GM21529 (cell line): Measurements from ENCODE around the gene MCRIP1.

Source experiments
- ATAC-seq: cut with Tn5 transposase; IDR thresholded peaks from one replicate; pipeline ENCODE4 v1.9.1; 2021; ENCODE audit not compliant: unreplicated experiment

The MCRIP1 gene, protein sequence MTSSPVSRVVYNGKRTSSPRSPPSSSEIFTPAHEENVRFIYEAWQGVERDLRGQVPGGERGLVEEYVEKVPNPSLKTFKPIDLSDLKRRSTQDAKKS

DNA sequence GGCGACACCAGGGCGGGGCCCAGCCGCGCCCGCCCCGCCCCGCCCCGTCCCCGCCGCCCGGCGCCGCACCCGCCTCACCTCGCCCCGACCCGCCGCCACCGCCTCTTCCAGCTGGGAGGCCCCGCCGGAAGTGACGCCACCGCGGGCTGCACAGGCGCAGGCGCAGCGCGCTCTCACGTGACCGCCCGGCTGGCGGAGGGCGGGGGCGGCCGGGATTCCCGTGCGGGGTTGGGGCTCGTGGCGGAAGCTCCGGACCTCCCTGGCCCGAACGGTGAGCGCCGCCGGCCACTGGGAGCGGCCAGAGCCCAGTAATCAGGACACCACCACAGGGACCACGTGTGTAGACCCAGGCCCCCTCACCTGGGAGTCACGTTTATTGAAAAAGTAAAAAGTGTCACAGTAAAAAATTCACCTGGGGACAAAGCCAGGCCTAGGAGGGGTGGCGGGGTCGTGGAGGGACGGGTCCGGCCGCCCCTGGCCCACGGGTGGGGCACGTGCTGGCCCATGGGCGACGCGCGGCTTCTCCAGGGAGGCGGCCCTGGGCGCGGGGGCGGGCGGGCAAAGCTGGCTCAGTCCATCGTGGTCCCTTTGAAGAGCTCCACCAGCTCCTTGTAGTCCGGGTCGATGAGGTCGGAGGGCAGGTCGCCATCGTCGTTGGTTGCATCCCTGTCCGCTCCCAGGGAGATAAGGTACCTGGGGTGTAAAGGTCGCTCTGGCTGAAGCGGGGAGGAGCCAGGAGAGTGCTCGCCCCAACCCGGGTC is at the start of gene MCRIP1:
MCRIP1 (minus strand) TSS at position 132 of the 761 bp plus-strand sequence. CDS start 8,785 bp downstream, outside the sequence.
- ATAC-seq: peak; percentile 66

DNA sequence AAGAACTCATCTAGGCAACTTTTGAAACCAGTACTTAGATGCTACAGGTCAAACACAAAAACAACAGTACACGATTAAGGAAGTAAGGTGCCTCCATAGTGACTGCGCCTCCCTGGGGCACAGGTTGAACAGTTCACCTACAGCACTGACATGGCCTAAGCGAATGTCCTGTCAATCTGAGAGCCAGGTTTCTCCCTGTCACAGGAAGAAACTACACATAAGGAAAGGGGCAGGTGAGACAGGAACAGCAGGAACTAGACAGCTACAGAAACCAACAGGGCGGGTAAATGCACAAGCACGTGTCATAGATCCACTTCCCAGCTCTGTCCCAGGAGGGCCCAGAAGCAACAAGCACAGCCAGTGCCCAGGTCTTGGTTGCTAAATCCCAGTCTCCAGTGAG is 46.0 kb upstream of the MCRIP1 start:
- no peak for ATAC-seq

DNA sequence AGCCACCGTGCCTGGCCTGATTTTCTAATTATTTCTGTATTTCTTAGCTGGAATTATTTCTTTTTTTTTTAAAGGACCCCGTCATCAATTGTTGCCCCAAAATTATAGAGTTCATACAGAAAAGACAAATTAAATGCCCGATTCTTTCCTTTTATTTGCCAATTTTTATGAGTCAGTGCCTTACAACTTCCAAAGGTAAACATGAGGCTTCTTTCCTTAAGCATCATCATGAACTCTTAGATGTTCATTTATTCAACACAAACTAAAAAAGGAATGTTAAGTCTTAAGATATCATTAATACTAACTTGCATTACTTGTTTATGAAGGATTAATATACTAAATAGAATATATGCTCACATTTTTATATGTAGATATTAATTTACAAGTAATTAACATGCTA is 45.2 kb upstream of the MCRIP1 start:
- no peak for ATAC-seq

DNA sequence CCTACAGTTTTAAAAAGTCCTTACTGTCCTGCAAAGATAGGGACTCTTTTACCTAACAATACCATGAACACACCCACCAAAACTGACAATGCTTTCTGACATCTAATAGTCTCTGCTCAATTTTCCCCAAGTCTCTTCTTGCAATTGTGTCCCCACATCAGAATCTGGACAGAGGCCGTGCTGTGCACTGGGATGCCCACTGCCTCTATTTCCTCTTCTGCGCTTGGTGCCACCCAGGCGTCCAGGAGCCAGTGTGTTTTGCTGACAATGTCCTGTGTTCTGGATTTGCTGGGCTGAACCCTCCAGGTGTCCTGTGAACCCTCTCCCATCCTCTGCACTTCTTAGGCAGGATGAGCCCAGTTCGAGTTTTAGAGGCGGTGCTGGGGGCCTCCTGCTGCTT is 44.5 kb upstream of the MCRIP1 start:
- no peak for ATAC-seq

DNA sequence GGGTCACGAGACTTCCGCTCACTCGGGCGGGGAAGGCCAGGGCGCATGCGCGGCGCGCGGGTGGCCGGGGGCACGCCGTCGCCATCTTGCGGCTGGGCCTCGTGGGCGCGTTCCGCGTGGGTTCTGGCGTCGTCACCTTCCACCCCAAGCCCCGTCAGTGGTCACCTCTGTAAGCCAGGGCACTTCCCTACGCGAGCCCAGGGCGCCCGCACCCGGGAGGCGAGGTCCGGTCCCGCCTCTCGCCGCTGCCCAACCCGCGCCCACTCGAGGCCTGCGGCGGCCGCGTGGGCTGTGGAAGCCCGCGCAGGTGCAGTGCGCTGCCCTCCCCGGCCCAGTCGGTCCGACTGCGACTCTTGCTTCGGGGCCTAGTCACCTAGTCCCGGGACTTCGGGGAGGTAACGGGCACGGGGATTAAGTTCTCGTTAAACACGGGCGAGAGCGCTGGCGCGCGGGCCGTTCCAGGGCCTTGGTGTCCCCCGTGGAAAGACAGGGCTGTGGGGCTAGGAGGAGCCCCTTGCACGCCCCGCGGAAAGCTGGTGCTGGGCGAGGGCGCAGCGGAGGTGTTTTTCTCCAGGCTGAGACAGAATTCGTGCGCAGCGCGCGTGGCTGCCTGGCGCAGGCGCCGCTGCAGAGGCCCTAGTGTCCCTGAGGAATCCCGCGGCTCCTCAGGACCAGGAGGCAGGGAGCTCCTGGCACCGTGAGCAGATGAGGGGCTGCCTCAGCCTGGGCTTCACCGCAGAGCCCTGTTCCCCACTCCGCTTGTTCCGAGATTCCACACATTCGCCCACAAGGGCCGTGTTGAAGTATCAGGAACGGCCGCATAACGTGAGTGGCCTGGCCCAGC is 38.5 kb upstream of the MCRIP1 start:
- ATAC-seq: peak; percentile 41

DNA sequence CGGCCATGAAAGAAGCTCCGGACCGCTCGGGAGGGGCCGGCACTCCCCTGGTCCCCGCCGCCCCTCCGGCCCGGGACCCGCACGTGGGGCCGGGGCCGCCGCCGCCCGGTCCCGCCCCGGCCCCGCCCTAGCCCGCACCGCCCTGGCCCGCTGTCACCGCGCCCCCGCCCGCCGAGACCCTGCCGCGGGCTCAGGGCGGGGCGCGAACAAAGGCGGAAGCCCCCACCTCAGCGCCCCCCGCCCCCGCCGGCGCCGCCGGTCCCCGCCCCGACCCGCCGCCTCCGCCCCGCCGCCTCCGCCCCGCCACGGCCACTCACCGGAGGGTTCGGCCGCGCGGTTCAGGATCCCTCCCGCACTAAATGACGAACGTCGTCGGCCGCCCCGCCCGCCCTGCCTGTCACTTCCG is 37.9 kb upstream of the MCRIP1 start, which contains the start of gene ARHGDIA:
ARHGDIA (minus strand) TSS at position 357 of the 406 bp plus-strand sequence. CDS start 1,407 bp downstream, outside the sequence.
- peak; percentile 4 for ATAC-seq

DNA sequence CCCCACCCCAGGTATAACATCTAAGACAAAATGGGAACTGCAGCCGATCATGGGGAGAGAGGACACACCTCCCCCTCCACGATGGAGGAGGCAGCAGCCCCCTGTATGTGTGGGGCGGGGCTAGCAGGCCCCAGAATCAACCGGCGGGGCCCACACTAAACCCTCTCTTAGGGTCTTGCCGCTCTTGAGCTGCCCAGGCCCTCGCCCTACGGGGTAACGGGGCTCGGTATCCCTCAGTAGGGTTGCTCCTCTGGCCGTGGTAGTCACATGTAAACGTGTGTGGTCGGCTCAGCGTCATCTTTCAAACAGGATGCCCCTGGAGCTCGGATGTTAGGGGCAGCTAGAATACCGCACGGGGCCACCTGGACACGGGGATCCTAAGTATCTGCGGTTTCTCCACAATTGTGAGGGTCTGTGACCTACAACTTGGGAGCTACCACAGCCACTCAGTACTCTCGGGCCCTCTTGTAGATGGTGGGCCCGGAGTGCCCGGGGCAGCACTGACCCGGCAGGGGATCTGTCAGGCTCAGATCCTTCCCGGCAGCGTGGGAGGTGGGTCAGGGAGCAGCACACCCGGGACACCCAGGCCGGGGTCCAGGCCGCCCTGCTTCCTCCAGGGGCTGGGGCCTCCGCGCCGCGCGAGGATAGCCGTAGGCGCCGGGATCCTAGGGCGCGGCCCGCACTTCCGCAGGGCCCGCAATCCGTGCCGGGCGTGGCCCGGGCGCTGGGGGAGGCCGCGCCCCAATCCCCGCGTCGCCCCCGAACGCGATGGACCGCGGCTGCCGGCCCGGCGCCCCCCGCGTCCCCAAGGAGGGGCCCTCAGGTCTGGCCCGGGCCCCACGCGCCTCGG is 37.3 kb upstream of the MCRIP1 start:
- ATAC-seq: no peak

DNA sequence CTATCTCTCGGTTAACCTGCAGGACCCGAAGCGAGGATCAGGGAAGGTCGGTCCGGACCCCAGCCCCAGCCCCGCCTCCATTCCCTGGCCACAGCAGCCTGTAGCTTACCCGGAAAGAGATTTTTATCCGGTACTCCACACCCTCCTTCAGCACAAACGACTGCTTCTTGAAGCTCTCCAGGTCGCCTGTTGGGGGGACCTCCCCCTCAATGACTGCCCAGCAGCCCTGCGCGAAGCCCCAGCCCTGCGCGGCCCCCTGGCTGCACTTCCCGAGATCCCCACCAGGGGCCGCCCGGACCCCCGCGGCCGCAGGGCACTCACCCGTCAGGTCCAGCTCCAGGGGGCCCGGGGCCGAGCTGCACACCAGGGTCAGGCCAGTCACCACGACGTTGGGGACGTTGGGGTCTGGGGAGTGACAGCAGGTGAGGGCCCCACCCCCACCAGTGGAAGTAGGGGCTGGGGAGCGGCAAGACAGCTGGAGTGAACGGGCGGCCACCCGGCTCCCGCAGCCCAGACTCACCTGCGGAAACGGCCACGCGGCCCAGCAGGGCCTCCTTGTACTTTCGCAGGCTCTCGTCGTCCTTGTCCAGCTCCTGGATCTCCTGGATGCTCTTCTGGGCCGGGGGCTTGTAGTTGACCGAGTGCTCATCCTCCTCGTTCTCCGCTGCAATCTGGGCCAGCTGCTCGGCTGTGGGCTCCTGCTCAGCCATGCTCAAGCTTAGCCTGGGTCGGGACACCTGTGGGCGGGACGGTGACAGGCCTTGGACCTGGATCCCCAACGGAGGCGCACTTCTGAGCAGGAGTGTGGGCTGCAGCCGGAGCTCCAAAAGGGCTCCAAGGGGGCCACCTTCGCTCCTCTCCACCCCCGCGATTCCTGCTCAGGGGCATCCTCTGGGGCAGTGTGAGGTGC is 36.4 kb upstream of the MCRIP1 start:
- no peak for ATAC-seq

DNA sequence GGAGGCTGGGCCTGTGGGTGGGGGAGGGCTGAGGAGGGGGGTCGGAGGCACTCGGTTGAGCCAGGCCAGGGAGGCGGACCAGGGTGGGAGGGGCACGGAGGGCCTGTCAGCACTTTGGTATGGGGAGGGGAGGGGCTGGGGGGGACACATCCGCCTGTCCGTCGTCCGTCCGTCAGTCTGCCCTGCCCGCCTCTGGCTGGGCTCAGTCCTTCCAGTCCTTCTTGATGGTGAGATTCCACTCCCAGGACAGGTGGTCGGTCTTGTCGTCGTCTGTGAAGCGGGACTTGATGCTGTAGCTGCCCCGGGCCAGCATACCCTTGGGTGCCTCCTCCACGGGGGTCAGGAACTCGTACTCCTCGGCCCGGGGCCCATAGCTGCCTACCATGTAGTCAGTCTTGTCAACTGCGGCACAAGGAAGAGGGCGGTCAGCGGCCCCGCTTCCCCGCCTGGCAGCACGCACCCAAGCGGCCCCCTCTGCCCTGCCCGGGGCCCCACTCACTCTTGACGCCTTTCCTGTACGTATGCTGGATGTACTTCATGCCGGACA is 35.7 kb upstream of the MCRIP1 start:
- no peak for ATAC-seq

DNA sequence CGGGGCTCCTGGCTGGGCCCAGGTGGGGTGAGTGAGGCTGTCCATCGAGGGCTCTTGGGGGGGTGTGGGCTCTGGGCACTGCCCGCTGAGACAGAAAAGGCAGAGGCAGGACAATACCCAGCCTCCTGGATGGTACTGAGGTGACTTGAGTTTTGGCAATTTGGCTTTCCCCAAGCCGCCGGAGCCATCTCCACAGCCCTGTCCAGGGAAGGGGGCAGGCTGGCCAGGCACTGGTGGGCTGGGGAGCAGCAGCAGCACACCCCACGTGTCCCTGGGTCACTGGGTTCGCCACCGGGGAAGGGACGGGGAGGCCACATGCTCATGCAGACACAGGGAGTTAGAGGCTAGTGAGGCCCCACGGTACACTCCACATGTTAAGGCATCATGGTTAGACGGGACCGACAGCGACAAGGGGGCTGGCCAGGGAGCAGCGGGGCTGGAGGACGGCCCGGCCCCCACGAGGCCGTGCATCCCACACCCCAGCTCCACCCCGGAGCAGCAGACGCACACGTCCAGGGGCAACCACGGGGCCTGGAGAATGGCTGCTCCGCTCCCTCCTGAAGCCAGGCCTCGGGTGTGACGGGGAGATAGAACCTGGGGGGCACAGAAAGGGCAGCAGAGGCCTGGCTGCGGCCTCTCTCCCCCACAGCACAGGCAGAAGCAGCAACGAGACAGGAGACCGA is 35.0 kb upstream of the MCRIP1 start:
- no peak for ATAC-seq

DNA sequence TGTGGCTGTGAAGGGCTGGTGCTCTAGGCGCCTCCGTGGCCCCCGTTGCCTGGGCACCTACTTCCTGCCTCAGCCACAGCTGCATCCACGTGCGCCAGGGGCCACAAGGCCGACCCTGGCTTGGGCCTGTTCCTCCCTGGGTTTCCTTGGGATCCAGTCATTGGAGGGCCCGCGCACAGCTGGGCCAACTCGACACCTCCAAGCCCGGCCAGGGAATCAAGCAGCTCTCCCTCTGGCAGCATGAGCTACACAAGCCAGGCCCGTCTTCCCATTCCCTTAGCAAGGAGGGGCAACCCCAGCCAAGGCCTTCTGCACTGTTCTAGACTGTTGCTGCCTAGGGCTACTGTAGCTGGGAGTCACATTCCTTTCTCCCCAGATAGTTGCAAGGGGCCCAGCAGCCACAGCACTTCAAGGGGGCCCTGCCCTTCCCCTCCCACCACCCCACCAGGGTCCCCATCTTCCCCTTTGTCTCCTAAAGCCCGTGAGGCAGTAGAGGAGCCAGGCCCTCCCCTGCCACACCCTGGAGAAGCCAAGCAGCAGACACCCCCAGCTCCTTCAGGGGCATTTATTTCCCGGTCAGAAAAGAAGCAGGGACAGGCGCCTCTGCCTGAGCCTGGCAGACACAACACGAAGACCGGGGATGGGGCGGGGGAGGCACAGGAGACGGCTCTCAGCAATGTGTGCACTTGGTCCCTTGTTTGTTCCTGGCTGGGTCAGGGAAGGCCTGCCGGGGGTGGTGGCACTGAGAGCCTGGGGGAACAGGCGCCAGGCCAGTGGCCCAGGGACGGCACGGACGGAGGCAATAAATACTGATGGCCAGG is 34.3 kb upstream of the MCRIP1 start:
- ATAC-seq: no peak

DNA sequence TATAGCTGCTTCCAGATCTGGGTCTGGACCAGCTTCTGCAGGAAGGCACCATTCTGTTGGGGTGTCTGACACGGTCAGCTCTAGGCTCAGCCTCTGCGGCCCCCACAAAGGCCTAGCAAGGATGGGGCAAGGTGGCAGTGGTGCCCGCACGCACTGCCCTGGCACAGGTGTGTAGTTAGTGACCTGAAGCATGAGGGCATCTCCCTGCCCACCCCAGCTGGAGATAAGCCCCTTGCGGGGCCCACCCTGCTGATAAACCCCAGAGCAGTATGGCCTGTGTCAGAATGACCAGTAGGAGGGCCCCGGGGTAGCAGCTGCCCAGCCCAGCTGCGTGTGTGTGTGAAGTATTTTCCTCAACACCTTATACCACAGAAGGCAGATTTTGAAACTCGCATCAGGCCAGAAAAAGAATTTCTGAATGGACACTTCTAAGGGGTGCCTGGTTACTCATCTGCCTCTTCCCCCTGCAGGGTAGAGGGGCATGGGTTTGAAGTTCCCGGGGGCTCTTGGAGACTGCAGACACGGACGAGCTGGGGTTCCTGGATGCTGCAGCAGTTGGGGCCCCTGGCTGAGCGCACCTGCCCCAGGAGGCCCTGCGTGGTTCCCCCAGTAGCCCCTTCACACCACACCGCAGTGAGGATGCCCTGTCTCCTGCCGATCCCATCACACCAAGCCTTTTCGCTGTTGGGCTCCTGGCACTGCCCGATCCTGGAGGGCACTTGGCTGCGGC is 33.5 kb upstream of the MCRIP1 start:
- ATAC-seq: no peak

DNA sequence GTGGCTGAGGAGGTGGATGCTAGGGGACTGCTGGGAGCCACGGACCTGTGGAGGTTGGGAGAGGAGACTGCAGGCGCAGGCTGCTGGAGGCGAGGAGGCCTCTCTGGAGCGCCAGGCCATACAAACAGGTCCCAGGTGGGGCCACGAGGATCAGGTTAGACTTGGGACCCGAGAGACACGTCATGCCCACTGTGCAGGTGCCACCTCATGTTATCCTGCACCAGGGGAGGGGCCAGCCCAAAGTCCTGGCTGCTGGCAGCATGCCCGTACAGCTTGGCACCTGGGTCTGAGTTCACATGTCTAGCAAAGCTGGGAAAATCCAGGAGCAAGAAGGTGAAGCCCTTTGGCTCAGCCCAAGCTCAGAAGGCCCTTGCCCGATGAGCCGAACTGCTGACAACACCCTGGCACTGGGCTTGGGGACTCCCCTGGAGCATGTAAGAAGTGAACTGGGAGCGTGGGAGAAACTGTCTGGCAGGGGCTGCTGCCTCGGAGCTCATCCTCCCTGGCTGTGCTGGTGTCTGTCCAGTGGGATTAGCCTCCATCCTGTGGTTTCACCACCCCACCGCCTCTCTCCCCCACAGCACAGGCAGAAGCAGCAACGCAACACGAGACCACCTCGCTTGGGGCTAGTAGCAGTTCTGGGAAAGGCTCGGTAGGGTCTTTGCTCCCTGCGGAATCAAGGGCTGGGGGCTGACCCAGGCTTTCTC is 32.8 kb upstream of the MCRIP1 start:
- ATAC-seq: no peak

DNA sequence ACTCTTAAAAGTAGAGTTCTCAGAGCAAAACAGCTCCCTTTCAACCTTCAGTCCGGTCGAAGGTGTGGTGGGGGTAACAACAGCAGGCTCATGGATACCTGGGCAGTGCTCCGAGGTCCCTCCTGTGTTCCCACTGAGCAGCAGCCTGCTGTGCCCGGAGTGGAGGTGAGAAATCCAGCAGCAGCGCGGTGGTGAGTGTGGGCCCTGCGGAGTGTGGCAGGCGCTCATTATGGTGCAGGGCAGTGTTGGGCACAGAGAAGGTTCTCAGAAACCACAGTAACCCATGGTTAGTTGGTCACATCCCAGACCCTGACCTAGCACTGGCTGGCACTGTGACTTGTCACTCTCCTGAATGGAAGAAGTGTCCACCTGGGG is 32.3 kb upstream of the MCRIP1 start:
- no peak for ATAC-seq

DNA sequence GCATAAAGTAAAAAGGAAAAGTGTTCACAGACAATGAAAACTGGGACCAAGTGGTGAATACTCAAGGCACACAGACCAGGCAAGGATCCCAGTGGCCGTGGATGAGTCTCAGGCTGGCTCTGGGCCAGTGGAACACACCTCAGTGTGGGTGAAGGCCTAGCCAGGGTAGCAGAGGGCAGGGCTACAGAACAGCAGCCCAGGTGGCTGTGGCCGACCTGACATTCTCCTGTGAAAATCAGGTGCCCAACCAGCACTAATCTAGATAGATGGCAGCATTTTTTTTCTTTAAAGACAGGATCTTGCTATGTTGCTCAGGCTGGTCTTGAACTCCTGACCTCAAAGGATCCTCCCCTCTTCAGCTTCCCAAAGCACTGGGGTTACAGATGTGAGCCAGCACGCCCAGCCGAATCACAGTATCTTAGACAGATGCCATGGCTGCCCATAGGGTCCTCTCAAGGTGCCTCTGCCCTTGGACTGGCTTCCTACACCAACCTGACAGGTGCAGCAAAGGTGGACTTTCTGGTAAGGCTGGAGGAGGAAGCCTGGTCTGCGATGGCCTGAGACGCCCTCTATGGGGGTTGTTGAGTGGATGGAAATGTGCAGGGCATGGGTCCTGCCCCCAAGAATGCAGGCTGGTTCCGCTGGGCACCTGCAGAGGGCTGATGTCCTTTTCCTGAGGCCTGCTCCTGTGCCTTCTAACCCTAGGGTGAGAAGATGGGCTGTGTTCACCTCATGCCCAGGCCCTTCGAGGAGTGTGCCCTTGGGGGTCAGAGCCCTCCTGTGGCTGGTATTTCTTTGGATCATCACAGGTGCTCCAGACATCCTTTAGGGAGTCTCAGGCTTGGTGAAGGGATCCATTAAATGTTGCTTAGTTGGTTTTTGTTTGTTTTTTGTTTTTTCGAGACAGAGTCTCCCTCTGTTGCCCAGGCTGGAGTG is 31.0 kb upstream of the MCRIP1 start:
- ATAC-seq: no peak

DNA sequence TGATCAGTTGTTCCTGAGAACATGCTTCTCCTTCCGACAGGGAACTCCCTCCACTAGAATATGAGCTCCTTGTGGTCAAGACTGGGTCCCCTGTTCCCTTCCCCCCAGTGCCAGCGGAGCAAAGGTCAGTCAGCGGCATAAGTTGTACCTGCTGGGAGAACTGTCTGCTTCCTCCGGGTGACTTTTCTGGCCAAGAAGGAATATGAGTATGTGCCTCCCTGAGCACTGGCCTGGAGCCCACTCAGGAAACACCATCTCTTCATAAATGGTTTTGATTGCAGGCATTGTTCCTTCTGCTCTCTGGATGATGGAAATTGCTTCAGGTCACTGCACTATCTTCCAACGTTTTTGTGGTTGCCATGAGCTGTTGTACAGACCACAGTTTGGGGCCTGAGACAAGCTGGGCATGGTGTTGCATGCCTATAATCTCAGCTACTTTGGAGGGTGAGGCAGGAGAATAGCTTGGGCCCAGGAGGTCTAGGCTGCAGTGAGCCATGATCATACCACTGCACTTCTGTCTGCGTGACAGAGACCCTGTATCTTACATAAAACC is 30.1 kb upstream of the MCRIP1 start:
- no peak for ATAC-seq
